ENCODE data around the gene FAR2. TPM values are rescaled to one million over a fixed set of nuclear protein-coding genes. Genes with fewer than 3 reads are reported as not detected.

The FAR2 gene
- total RNA-seq, 6 experiments from 2014 or later = 0.17 to 14.0 (median 8.5) TPM

DNA sequence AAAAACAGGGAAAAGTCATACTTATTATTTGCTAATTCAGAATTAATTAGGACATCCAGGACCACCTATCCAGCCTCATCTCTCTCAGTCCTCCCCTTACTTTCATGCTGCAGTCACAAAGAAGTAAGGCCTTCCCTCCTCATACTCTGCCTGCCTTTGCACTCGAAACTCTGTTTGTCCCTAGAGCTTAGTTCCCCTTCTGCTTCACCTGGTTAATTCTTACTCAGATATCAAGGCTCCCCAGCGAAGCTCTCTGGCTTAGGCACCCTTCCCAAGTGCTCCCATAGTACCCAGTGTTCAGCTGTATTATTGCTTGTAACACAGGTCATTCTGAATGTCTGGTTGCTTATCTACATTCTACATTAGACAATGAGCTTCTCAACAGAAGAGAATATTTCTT is 150.6 kb downstream of the FAR2 start:
- Mint-ChIP-seq H3K27ac (no peak overlapping the region), H3K36me3 (ENCODE audit: low read depth) (no peaks in the 10 kb centered on the region)
- TF ChIP-seq, protein P1, sequence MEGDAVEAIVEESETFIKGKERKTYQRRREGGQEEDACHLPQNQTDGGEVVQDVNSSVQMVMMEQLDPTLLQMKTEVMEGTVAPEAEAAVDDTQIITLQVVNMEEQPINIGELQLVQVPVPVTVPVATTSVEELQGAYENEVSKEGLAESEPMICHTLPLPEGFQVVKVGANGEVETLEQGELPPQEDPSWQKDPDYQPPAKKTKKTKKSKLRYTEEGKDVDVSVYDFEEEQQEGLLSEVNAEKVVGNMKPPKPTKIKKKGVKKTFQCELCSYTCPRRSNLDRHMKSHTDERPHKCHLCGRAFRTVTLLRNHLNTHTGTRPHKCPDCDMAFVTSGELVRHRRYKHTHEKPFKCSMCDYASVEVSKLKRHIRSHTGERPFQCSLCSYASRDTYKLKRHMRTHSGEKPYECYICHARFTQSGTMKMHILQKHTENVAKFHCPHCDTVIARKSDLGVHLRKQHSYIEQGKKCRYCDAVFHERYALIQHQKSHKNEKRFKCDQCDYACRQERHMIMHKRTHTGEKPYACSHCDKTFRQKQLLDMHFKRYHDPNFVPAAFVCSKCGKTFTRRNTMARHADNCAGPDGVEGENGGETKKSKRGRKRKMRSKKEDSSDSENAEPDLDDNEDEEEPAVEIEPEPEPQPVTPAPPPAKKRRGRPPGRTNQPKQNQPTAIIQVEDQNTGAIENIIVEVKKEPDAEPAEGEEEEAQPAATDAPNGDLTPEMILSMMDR (IDR thresholded peaks at IDR 0.05) = no peak

DNA sequence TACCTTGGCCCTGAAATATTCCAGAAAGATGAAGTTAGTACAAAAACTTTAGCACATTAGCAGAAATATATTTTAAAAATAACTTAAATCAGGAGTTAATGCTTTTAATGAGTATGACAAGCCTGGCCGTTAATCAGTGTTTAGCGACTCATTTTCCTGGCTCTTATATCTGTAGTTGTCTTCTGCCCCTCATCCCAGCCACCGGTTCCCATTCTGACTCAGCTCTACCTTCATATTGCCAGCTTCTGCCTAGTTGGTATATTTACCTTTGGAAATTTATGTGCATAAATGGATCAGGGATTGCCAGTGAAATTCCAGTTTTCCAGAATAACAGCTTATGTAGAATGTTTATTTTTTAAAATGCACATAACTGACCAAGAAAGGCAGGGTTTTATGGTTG is 152.0 kb downstream of the FAR2 start:
- no peak for DNase-seq
- TF ChIP-seq, protein P1 (IDR thresholded peaks at IDR 0.05) = no peak
- Mint-ChIP-seq H3K27me3 (ENCODE audit: insufficient read depth) (peaks cover 7% of the 10 kb centered on the region; the same call in 1 of the 2 replicates), H3K4me1 (ENCODE audit: low read depth) (no peaks in the 10 kb centered on the region), H3K36me3 (ENCODE audit: low read depth) (no peaks in the 10 kb centered on the region), H3K4me3 (no peak overlapping the region), H3K9me3 (no peaks in the 10 kb centered on the region), H3K27ac (no peak overlapping the region)

More for the DNA sequence above, 150.6 kb downstream of the FAR2 start:
- DNase-seq = no peak
- H3K27me3 Mint-ChIP-seq (ENCODE audit: insufficient read depth) = peaks cover 7% of the 10 kb centered on the region; the same call in 1 of the 2 replicates
- no peak overlapping the region for H3K4me3 Mint-ChIP-seq
- H3K9me3 Mint-ChIP-seq = no peaks in the 10 kb centered on the region
- no peaks in the 10 kb centered on the region for H3K4me1 Mint-ChIP-seq (ENCODE audit: low read depth)

DNA sequence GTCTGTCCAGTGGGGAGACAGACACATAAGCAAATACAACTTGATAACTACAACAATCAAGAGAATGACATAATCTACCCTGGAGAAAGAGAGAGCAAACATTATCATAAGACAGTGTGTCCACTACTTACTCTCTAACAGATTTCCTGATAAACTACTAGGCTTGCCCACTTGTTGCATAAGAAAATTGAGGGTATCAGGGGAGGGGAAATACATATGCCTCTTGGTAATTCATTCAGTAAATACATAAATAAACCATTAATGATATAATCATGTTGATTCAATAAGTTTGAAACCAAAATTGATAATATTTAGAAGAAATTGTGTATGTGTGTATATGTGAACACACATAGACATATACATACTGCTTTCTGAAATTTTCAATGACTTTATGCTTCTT is 155.3 kb downstream of the FAR2 start:
- DNase-seq = no peak
- Mint-ChIP-seq H3K27me3 (ENCODE audit: insufficient read depth) (peaks cover 4% of the 10 kb centered on the region; the same call in 1 of the 2 replicates), H3K27ac (no peak overlapping the region), H3K4me1 (ENCODE audit: low read depth) (no peaks in the 10 kb centered on the region), H3K9me3 (no peaks in the 10 kb centered on the region), H3K36me3 (ENCODE audit: low read depth) (no peaks in the 10 kb centered on the region), H3K4me3 (no peak overlapping the region)
- TF ChIP-seq, protein P1 (IDR thresholded peaks at IDR 0.05) = no peak

DNA sequence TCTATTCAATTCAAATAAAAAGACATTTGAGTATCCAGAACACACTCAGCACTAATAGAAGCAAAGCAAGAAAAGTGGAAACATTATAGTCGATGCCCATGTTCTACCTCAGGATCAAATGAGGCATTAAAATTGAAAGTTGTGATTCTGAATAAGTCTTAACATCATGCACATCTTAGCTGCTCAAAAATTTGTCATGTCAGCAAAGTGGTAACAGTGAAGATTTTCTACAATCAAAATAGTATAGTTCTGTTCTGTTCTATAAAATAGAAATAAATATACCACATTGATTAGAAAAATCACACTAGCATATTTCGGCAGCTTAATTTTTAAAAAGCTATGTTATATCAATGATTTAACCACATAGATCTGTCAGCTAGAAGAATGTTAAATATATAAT is 157.2 kb downstream of the FAR2 start:
- H3K9me3 Mint-ChIP-seq = no peaks in the 10 kb centered on the region
- peaks cover 4% of the 10 kb centered on the region; the same call in 1 of the 2 replicates for H3K27me3 Mint-ChIP-seq (ENCODE audit: insufficient read depth)
- H3K4me3 Mint-ChIP-seq = no peak overlapping the region
- no peaks in the 10 kb centered on the region for H3K4me1 Mint-ChIP-seq (ENCODE audit: low read depth)
- TF ChIP-seq, protein P1 (IDR thresholded peaks at IDR 0.05) = no peak
- no peaks in the 10 kb centered on the region for H3K36me3 Mint-ChIP-seq (ENCODE audit: low read depth)
- H3K27ac Mint-ChIP-seq = no peak overlapping the region
- no peak for DNase-seq

DNA sequence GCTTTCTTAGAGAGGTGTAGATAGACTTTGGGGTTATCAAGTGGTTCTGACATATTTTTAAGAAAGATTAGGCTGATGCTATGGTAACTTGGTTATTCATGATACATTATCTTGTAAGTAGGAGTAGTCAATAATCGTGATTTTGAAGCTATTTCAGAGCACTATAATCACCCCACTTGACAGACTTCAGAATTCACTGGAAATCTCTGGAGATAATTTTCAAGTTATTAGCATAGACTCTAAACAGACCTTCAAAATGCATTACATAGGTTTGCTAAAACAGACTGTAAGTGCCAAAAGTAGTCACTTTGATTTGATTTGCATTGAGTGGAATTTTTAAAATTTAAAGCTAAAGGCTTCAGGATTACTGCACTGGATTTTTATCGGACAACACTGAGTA is 157.6 kb downstream of the FAR2 start:
- no peaks in the 10 kb centered on the region for H3K36me3 Mint-ChIP-seq (ENCODE audit: low read depth)
- H3K27ac Mint-ChIP-seq = no peak overlapping the region
- no peaks in the 10 kb centered on the region for H3K4me1 Mint-ChIP-seq (ENCODE audit: low read depth)
- no peak for DNase-seq
- H3K27me3 Mint-ChIP-seq (ENCODE audit: insufficient read depth) = peaks cover 4% of the 10 kb centered on the region; the same call in 1 of the 2 replicates
- no peaks in the 10 kb centered on the region for H3K9me3 Mint-ChIP-seq
- TF ChIP-seq, protein P1 (IDR thresholded peaks at IDR 0.05) = no peak
- no peak overlapping the region for H3K4me3 Mint-ChIP-seq

Data from HFFc6 (cell line).